Measurements from ENCODE around the gene SLCO4A1.

SLCO4A1 gene

DNA sequence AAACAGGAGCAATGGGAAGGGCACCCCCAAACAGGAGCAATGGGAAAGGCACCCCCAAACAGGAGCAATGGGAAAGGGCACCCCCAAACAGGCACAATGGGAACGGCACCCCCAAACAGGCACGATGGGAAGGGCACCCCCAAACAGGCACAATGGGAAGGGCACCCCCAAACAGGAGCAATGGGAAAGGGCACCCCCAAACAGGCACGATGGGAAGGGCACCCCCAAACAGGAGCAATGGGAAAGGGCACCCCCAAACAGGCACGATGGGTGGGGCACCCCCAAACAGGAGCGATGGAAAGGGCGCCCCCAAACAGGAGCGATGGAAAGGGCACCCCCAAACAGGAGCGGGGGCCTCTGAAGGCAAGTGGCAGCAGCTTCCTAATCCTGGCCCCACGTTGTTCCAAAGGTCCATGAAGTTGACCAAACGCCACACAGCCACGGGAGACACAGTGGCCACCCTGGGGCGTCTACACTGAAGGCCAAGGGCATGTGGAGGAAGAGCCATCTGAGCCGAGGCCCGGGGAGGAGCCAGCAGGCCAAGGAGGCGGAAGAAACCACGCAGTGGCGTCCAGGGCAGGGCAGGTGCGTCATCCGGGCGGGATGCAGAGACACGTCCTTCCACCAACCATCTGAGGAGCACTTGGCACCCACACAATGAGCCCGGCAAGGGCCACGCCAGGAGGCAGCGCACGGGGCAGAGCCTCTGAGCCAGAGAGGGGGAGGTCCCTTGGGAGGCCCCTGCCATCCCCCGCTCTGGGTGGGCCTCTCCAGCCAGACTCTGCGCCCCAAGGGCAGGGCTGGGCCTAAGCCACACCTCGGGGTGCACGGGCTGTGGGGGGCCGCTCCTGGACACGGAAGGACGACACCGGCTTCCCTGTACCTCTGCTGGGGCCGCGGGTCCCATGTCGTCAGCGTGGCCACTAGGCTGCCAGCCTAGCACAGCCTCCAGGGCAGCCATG lies 44.8 kb downstream of the SLCO4A1 start:
- H3K27ac ChIP-seq (ENCODE audit: low read depth, low read length), result no peak overlapping the region
- no peak overlapping the region for H3K9ac ChIP-seq (ENCODE audit: low read depth in 1 of 2, low read length in 2 of 2)
- H3K27me3 ChIP-seq (ENCODE audit: control insufficient read depth in 1 of 2, insufficient read depth in 2 of 2, low read length in 2 of 2), result peaks cover 0 to 7% of the 10 kb centered on the region in 2 donors
- no peak overlapping the region for H3K4me3 ChIP-seq (ENCODE audit: low read depth in 1 of 2, low read length in 2 of 2)
- no peaks in the 10 kb centered on the region for H3K36me3 ChIP-seq (ENCODE audit: control insufficient read depth in 1 of 2, insufficient read depth in 2 of 2, low read length in 2 of 2)
- no peaks in the 10 kb centered on the region for H3K9me3 ChIP-seq (ENCODE audit: control insufficient read depth in 1 of 2, low read length in 2 of 2)
- H3K4me1 ChIP-seq (ENCODE audit: control insufficient read depth in 1 of 2, insufficient read depth in 2 of 2, low read length in 2 of 2), result peaks cover 5 to 10% of the 10 kb centered on the region in 2 donors

DNA sequence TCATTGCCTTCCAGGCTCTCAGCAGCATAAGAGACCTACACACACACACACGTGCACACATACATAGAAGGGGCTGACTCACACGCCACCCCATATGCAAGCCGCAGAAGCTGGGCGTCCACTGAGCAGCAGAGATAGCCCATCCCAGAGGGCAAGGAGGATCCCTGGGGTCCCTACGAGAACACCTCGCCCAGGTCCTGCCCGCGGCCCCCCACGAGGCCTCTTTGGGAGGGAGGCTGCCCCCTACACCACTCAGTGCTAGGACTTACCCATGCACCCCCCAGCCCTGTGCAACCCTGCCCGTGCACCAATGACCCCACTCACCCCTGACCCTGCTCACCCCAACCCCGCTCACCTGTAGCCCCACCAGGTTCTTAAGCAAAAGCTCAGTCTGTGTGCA lies 45.8 kb downstream of the SLCO4A1 start:
- Histone ChIP-seq H3K27ac (ENCODE audit: low read depth, low read length) (no peak overlapping the region), H3K9me3 (ENCODE audit: control insufficient read depth in 1 of 2, low read length in 2 of 2) (no peaks in the 10 kb centered on the region), H3K27me3 (ENCODE audit: control insufficient read depth in 1 of 2, insufficient read depth in 2 of 2, low read length in 2 of 2) (peaks cover 0 to 5% of the 10 kb centered on the region in 2 donors), H3K36me3 (ENCODE audit: control insufficient read depth in 1 of 2, insufficient read depth in 2 of 2, low read length in 2 of 2) (no peaks in the 10 kb centered on the region), H3K4me1 (ENCODE audit: control insufficient read depth in 1 of 2, insufficient read depth in 2 of 2, low read length in 2 of 2) (peaks cover 5 to 10% of the 10 kb centered on the region in 2 donors), H3K4me3 (ENCODE audit: low read depth in 1 of 2, low read length in 2 of 2) (no peak overlapping the region), H3K9ac (ENCODE audit: low read depth in 1 of 2, low read length in 2 of 2) (no peak overlapping the region)

DNA sequence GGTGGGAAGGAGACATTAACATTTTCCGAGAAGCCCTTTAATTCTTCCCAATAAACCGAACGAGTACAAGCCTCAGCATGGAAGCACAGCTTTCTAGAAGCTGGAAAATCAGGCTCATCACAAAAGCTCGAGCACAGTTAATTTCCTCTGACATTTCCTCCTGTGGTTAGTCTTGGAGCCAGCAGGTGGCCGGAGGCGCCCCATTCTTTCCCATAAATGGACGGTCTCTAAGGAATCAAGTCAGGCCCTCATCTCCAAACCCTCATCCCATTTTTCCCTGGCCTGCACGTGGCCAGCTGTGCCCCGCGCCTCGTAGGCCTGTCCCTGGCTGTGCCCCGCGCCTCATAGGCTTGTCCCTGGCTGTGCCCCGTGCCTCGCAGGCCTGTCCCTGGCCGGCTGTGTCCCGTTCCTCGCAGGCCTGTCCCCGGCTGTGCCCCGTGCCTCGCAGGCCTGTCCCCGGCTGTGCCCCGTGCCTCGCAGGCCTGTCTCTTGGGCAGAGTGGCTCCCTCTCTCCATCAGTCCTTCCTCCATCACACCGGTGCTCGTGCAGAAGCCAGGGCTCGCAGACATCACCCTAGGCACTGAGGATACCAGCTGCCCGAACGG lies 46.7 kb downstream of the SLCO4A1 start:
- peaks cover 4 to 5% of the 10 kb centered on the region in 2 donors for H3K27me3 ChIP-seq (ENCODE audit: control insufficient read depth in 1 of 2, insufficient read depth in 2 of 2, low read length in 2 of 2)
- no peak overlapping the region for H3K27ac ChIP-seq (ENCODE audit: low read depth, low read length)

DNA sequence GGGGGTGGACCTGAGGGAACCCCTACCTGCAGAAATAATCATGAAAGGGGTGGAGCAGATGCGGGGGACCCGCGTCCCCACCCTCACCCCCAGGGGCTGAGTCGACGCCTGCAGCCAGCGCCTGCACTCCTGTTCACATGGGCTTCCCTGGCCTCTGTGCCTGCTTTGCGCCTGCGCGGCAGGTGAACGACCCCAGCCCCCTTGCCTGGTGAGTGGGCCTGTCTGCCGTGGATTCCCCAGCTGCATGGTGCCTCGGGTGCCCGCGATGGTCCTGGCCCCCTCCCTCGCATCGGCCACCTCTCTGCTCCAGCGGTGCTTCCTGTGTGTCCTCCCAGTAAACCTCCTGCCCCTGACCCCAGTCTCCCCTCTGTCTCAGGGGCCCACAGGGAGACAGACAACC lies 47.6 kb downstream of the SLCO4A1 start:
- H3K9ac ChIP-seq (ENCODE audit: low read depth in 1 of 2, low read length in 2 of 2), result no peak overlapping the region
- H3K4me3 ChIP-seq (ENCODE audit: low read depth in 1 of 2, low read length in 2 of 2), result no peak overlapping the region
- H3K27me3 ChIP-seq (ENCODE audit: control insufficient read depth in 1 of 2, insufficient read depth in 2 of 2, low read length in 2 of 2), result peaks cover 5 to 10% of the 10 kb centered on the region in 2 donors

More for the DNA sequence above, 46.7 kb downstream of the SLCO4A1 start:
- no peak overlapping the region for H3K4me3 ChIP-seq (ENCODE audit: low read depth in 1 of 2, low read length in 2 of 2)
- H3K4me1 ChIP-seq (ENCODE audit: control insufficient read depth in 1 of 2, insufficient read depth in 2 of 2, low read length in 2 of 2), result peaks cover 5 to 10% of the 10 kb centered on the region in 2 donors
- no peak overlapping the region for H3K9ac ChIP-seq (ENCODE audit: low read depth in 1 of 2, low read length in 2 of 2)
- no peaks in the 10 kb centered on the region for H3K9me3 ChIP-seq (ENCODE audit: control insufficient read depth in 1 of 2, low read length in 2 of 2)
- H3K36me3 ChIP-seq (ENCODE audit: control insufficient read depth in 1 of 2, insufficient read depth in 2 of 2, low read length in 2 of 2), result no peaks in the 10 kb centered on the region

DNA sequence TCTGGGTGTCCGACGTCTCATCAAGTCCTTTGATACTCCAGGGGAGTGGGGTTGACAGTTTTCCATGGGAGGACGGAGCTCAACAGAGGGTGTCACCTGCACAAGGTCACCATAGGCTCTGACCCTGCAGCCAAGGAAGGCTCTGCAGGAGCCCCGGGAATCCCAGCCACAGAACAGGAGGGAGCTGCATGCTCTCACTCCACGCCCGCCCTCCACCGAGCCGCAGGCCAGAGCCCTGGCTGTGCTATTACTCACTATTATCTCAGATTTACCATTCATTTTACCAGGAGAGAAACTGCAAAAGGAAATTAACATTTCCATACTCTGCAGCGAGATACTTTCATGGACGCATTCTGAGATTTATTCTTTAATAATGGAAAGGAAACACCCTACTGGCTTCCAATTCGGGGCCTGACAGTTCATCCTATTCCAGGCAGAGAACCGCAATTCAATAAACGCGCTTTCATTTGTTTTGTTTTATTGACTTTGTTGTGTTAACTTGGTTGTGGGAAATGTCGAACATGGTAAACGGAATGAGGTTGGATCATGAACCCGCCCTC lies 48.0 kb downstream of the SLCO4A1 start:
- H3K36me3 ChIP-seq (ENCODE audit: control insufficient read depth in 1 of 2, insufficient read depth in 2 of 2, low read length in 2 of 2), result no peaks in the 10 kb centered on the region
- no peaks in the 10 kb centered on the region for H3K9me3 ChIP-seq (ENCODE audit: control insufficient read depth in 1 of 2, low read length in 2 of 2)
- peaks cover 8 to 11% of the 10 kb centered on the region in 2 donors for H3K27me3 ChIP-seq (ENCODE audit: control insufficient read depth in 1 of 2, insufficient read depth in 2 of 2, low read length in 2 of 2)
- H3K4me1 ChIP-seq (ENCODE audit: control insufficient read depth in 1 of 2, insufficient read depth in 2 of 2, low read length in 2 of 2), result peaks cover 5 to 10% of the 10 kb centered on the region in 2 donors
- no peak overlapping the region for H3K4me3 ChIP-seq (ENCODE audit: low read depth in 1 of 2, low read length in 2 of 2)
- H3K27ac ChIP-seq (ENCODE audit: low read depth, low read length), result no peak overlapping the region
- H3K9ac ChIP-seq (ENCODE audit: low read depth in 1 of 2, low read length in 2 of 2), result no peak overlapping the region

More for the DNA sequence above, 47.6 kb downstream of the SLCO4A1 start:
- Histone ChIP-seq H3K27ac (ENCODE audit: low read depth, low read length) (no peak overlapping the region), H3K36me3 (ENCODE audit: control insufficient read depth in 1 of 2, insufficient read depth in 2 of 2, low read length in 2 of 2) (no peaks in the 10 kb centered on the region), H3K4me1 (ENCODE audit: control insufficient read depth in 1 of 2, insufficient read depth in 2 of 2, low read length in 2 of 2) (peaks cover 5 to 10% of the 10 kb centered on the region in 2 donors), H3K9me3 (ENCODE audit: control insufficient read depth in 1 of 2, low read length in 2 of 2) (no peaks in the 10 kb centered on the region)

DNA sequence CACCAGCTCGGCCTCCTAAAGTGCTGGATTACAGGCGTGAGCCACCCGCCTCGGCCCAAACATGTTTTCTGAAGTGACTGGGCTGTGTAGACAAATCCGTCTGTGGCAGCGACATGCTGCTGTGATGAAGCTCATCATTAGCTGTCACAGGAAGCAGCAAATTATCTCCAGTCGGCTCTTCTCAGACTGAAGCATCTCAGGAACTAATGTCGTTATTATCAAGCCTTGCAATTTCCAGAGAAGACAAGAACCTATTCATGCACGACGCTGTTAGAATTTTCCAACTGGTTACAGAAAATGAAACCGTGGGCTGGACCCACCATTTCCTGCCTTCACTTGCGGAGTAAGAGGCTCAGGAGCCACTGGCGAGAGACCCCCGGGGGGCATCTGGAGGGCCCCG lies 49.2 kb downstream of the SLCO4A1 start:
- Histone ChIP-seq H3K4me1 (ENCODE audit: control insufficient read depth in 1 of 2, insufficient read depth in 2 of 2, low read length in 2 of 2) (peaks cover 0 to 4% of the 10 kb centered on the region in 2 donors), H3K9me3 (ENCODE audit: control insufficient read depth in 1 of 2, low read length in 2 of 2) (no peaks in the 10 kb centered on the region), H3K9ac (ENCODE audit: low read depth in 1 of 2, low read length in 2 of 2) (no peak overlapping the region), H3K36me3 (ENCODE audit: control insufficient read depth in 1 of 2, insufficient read depth in 2 of 2, low read length in 2 of 2) (no peaks in the 10 kb centered on the region), H3K27ac (ENCODE audit: low read depth, low read length) (no peak overlapping the region), H3K27me3 (ENCODE audit: control insufficient read depth in 1 of 2, insufficient read depth in 2 of 2, low read length in 2 of 2) (peaks cover 5 to 11% of the 10 kb centered on the region in 2 donors), H3K4me3 (ENCODE audit: low read depth in 1 of 2, low read length in 2 of 2) (no peak overlapping the region)

DNA sequence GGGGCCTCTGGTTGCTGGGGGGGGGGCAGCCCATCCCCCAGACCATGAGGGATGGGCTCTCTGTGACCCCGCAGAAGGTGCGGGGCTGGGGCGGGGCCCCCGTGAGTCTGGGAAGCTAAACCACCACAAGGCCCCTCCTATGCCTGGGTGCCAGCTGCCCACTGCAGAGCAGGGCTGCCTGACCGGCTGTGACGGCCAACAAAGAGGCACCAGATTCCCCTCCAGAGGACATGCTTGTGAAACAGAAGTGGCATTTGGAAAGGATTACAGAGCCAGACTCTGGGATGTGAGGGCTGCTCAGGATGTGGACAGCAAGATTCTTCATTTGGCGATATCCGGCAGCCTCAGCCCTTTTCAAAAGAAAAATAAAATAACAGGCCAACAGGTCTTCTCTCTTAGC lies 49.9 kb downstream of the SLCO4A1 start:
- no peaks in the 10 kb centered on the region for H3K9me3 ChIP-seq (ENCODE audit: control insufficient read depth in 1 of 2, low read length in 2 of 2)
- no peak overlapping the region for H3K9ac ChIP-seq (ENCODE audit: low read depth in 1 of 2, low read length in 2 of 2)
- H3K36me3 ChIP-seq (ENCODE audit: control insufficient read depth in 1 of 2, insufficient read depth in 2 of 2, low read length in 2 of 2), result no peaks in the 10 kb centered on the region
- H3K4me1 ChIP-seq (ENCODE audit: control insufficient read depth in 1 of 2, insufficient read depth in 2 of 2, low read length in 2 of 2), result no peaks in the 10 kb centered on the region
- H3K27me3 ChIP-seq (ENCODE audit: control insufficient read depth in 1 of 2, insufficient read depth in 2 of 2, low read length in 2 of 2), result peaks cover 5 to 11% of the 10 kb centered on the region in 2 donors
- H3K27ac ChIP-seq (ENCODE audit: low read depth, low read length), result no peak overlapping the region
- no peak overlapping the region for H3K4me3 ChIP-seq (ENCODE audit: low read depth in 1 of 2, low read length in 2 of 2)

DNA sequence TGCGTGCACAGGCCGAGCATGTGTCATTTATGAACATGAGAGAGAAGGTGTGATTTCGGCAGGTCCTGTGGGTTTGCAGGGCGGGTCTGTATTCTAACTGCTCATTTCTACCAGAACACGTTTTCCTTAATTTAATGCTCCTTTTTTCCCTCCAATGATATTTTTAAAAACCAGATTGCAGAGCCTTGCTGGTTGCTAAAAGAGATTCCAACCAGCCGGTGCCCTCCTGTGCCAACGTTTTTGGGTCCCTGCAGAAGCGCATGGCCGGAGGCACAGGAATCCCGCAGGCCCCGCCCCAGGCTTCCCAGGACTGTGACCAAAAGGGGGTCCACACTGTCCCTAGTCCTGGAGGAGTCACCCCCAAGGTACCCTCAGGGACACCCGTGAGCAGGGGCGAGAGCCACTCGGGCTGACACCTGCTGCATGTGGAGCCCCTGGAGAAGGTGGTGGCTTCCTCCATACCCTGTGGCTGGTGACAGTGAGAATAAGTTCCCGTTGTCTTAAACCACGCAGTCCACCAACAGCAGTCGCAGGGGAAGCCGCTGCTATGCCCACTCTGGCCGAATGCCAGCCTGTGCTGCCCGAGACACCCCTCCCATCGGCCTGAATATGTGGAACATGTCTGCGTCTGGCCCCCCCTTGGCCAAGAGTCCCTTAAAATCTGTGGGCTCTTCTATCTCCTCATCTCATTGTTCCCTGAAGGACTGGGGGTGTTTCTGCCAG lies 50.7 kb downstream of the SLCO4A1 start:
- peaks cover 5 to 16% of the 10 kb centered on the region in 2 donors for H3K27me3 ChIP-seq (ENCODE audit: control insufficient read depth in 1 of 2, insufficient read depth in 2 of 2, low read length in 2 of 2)
- H3K36me3 ChIP-seq (ENCODE audit: control insufficient read depth in 1 of 2, insufficient read depth in 2 of 2, low read length in 2 of 2), result no peaks in the 10 kb centered on the region
- no peak overlapping the region for H3K9ac ChIP-seq (ENCODE audit: low read depth in 1 of 2, low read length in 2 of 2)
- H3K4me3 ChIP-seq (ENCODE audit: low read depth in 1 of 2, low read length in 2 of 2), result no peak overlapping the region
- no peak overlapping the region for H3K27ac ChIP-seq (ENCODE audit: low read depth, low read length)
- H3K9me3 ChIP-seq (ENCODE audit: control insufficient read depth in 1 of 2, low read length in 2 of 2), result no peaks in the 10 kb centered on the region
- no peaks in the 10 kb centered on the region for H3K4me1 ChIP-seq (ENCODE audit: control insufficient read depth in 1 of 2, insufficient read depth in 2 of 2, low read length in 2 of 2)

DNA sequence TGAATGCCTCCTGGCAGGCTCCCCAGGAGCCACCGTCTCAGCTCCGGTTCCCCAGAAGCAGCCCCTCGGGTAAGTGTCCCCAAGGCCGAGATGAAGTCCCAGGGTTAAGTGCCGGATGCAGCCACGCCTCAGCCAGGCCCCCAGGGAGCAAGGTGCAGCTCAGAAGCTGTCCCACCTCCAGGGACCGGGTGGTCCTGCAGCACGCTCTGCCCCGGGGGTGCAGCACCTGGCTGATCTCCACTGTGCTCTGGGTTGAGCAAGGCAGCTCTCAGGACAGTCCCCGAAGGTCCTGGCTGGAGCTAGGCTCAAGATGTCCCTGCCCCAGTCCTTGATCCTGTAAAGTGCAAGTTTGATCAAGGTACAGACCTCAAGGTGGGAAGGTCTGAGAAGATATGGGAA lies 51.2 kb downstream of the SLCO4A1 start:
- H3K4me1 ChIP-seq (ENCODE audit: control insufficient read depth in 1 of 2, insufficient read depth in 2 of 2, low read length in 2 of 2), result no peaks in the 10 kb centered on the region
- peaks cover 5 to 16% of the 10 kb centered on the region in 2 donors for H3K27me3 ChIP-seq (ENCODE audit: control insufficient read depth in 1 of 2, insufficient read depth in 2 of 2, low read length in 2 of 2)
- H3K4me3 ChIP-seq (ENCODE audit: low read depth in 1 of 2, low read length in 2 of 2), result no peak overlapping the region
- no peaks in the 10 kb centered on the region for H3K36me3 ChIP-seq (ENCODE audit: control insufficient read depth in 1 of 2, insufficient read depth in 2 of 2, low read length in 2 of 2)
- H3K27ac ChIP-seq (ENCODE audit: low read depth, low read length), result no peak overlapping the region
- H3K9ac ChIP-seq (ENCODE audit: low read depth in 1 of 2, low read length in 2 of 2), result no peak overlapping the region
- no peaks in the 10 kb centered on the region for H3K9me3 ChIP-seq (ENCODE audit: control insufficient read depth in 1 of 2, low read length in 2 of 2)

Measured in duodenal mucosa (tissue), 2 donors.